Esophagus muscularis mucosa (tissue), 4 donors: ENCODE data around the gene STMN3. TPM values are rescaled to one million over a fixed set of nuclear protein-coding genes. Genes with fewer than 3 reads are reported as not detected.
"Not testable (repeated sequence)": the region's sequence is repeated elsewhere in the genome, so short reads cannot be mapped to it uniquely, and the experiment has no call there.

Source experiments
- DNase-seq: peaks from one replicate; pipeline ENCODE4 v3.0.0-alpha.2; 2017; ENCODE audit errors: extremely low spot score
- H3K27ac ChIP-seq, 4 donors: fragments of 200-600 bp; sonication (generic); replicated peaks in 1 of 4; 1 replicate in 3 of 4; 2 replicates in 1 of 4; pipeline ENCODE4 v1.5.1; 2016 to 2019; ENCODE audit warnings: mild to moderate bottlenecking in 1 of 4
- H3K27me3 ChIP-seq, 4 donors: fragments of 200-600 bp; sonication (generic); one replicate each; pipeline versions ENCODE4 v1.5.1 to v1.6.0; 2016 to 2019
- H3K36me3 ChIP-seq, 4 donors: fragments of 200-600 bp; sonication (generic); one replicate each; pipeline ENCODE4 v1.5.1; 2016 to 2019
- H3K4me1 ChIP-seq, 4 donors: fragments of 200-600 bp; sonication (generic); one replicate each; pipeline ENCODE4 v1.5.1; 2016 to 2019
- H3K4me3 ChIP-seq, 4 donors: fragments of 200-600 bp; sonication (generic); 1 replicate in 2 of 4; 2 replicates in 2 of 4; pipeline ENCODE4 v1.5.1; 2016 to 2019; ENCODE audit warnings: mild to moderate bottlenecking in 4 of 4, moderate library complexity in 1 of 4
- H3K9me3 ChIP-seq, 4 donors: fragments of 200-600 bp; sonication (generic); 1 replicate in 3 of 4; 2 replicates in 1 of 4; pipeline ENCODE4 v1.5.1; 2016 to 2019
- CTCF ChIP-seq, 3 experiments: fragments of 200-600 bp in 2 of 3; fragments of 450-650 bp in 1 of 3; sonication (generic) in 2 of 3; IDR thresholded peaks; one replicate each; pipeline ENCODE4 v1.5.1; 2017 to 2019; ENCODE audit warnings: antibody characterized with exemption in 3 of 3, mild to moderate bottlenecking in 2 of 3, moderate library complexity in 1 of 3
- EP300 ChIP-seq: sonication (generic); formaldehyde crosslinking; IDR thresholded peaks from one replicate; pipeline ENCODE4 v1.6.1; 2017; ENCODE audit warnings: antibody characterized with exemption
- POLR2A ChIP-seq: fragments of 450-650 bp; IDR thresholded peaks from one replicate; pipeline ENCODE4 v1.6.1; 2017; ENCODE audit warnings: antibody characterized with exemption, moderate library complexity, mild to moderate bottlenecking, low read depth
- POLR2AphosphoS5 ChIP-seq, 2 donors: sonication (generic); formaldehyde crosslinking; IDR thresholded peaks; one replicate each; pipeline ENCODE4 v1.6.1; 2017; ENCODE audit warnings: antibody characterized with exemption in 2 of 2
- WGBS: methylation state at CpG from one replicate; pipeline ENCODE4 v1.1.5; 2018; 5-methylcytosine and 5-hydroxymethylcytosine counted together
- intact Hi-C: fragments of 100-400 bp; cut with DNase I; formaldehyde crosslinking; loops from one replicate; pipeline ENCODE4 v1.15.1; 2023
- total RNA-seq, 4 donors: library from RNA; depleted of rRNA; stranded (reverse); fragments of >200 nt; gene quantifications; one replicate each; pipeline versions ENCODE4 v1.1.0 to v1.2.1, GENCODE V29; 2016

The STMN3 gene
- total RNA-seq, 4 donors from 2014 or later = 13.3 to 47.4 (median 28.9) TPM

GRCh38 chr20:63602321-63602720, 50.9 kb downstream of the STMN3 start:
- no peaks in the 10 kb centered on the region for H3K27me3 ChIP-seq
- no peak for DNase-seq
- intact Hi-C loops = no loop called here
- WGBS = 72% methylated on average over 2 of the region's 3 CpGs
- H3K4me3 ChIP-seq = no peak overlapping the region
- no peaks in the 10 kb centered on the region for H3K4me1 ChIP-seq
- TF ChIP-seq POLR2AphosphoS5 (IDR thresholded peaks at IDR 0.05) = no peak
- no peak for TF ChIP-seq POLR2A
- no peak for TF ChIP-seq EP300
- TF ChIP-seq CTCF (IDR thresholded peaks at IDR 0.05) = no peak
- H3K27ac ChIP-seq = no peak overlapping the region
- H3K9me3 ChIP-seq = no peaks in the 10 kb centered on the region
- peaks cover 23 to 74% (median 66%) of the 10 kb centered on the region in 4 donors for H3K36me3 ChIP-seq

GRCh38 chr20:63601679-63602078, 51.5 kb downstream of the STMN3 start:
- H3K4me3 ChIP-seq, H3K4me1 ChIP-seq, intact Hi-C loops, H3K27ac ChIP-seq, H3K27me3 ChIP-seq, DNase-seq, H3K9me3 ChIP-seq: not testable (repeated sequence)
- WGBS = 83% methylated on average over 7 of the region's 8 CpGs
- H3K36me3 ChIP-seq = peaks cover 23 to 76% (median 71%) of the 10 kb centered on the region in 4 donors

GRCh38 chr20:63599396-63600050, 53.7 kb downstream of the STMN3 start:
- no peaks in the 10 kb centered on the region for H3K9me3 ChIP-seq
- peaks cover 0 to 2% (median 0%) of the 10 kb centered on the region in 4 donors for H3K4me1 ChIP-seq
- peaks cover 22 to 93% (median 89%) of the 10 kb centered on the region in 4 donors for H3K36me3 ChIP-seq
- no peak overlapping the region for H3K27ac ChIP-seq
- 93% methylated on average over 27 of the region's 27 CpGs for WGBS
- no peaks in the 10 kb centered on the region for H3K27me3 ChIP-seq
- intact Hi-C loops = no loop called here
- no peak overlapping the region for H3K4me3 ChIP-seq
- no peak for DNase-seq
- TF ChIP-seq POLR2A (no peak), CTCF (IDR thresholded peaks at IDR 0.05) (no peak), POLR2AphosphoS5 (IDR thresholded peaks at IDR 0.05) (no peak), EP300 (no peak)

GRCh38 chr20:63598479-63599395, 54.5 kb downstream of the STMN3 start:
- H3K9me3 ChIP-seq = no peaks in the 10 kb centered on the region
- intact Hi-C loops = no loop called here
- peaks cover 0 to 10% (median 0%) of the 10 kb centered on the region in 4 donors for H3K4me1 ChIP-seq
- no peaks in the 10 kb centered on the region for H3K27me3 ChIP-seq
- no peak for DNase-seq
- H3K4me3 ChIP-seq = no peak overlapping the region
- TF ChIP-seq POLR2A (no peak), EP300 (no peak)
- 94% methylated on average over 33 of the region's 33 CpGs for WGBS
- H3K27ac ChIP-seq = no peak overlapping the region
- peaks cover 19 to 96% (median 91%) of the 10 kb centered on the region in 4 donors for H3K36me3 ChIP-seq

- H3K4me3 ChIP-seq = no peak overlapping the region
- H3K9me3 ChIP-seq = no peaks in the 10 kb centered on the region
- intact Hi-C loops = no loop called here
- H3K36me3 ChIP-seq = peaks cover 17 to 98% (median 91%) of the 10 kb centered on the region in 4 donors
- H3K4me1 ChIP-seq = peaks cover 0 to 11% (median 0%) of the 10 kb centered on the region in 4 donors
- no peaks in the 10 kb centered on the region for H3K27me3 ChIP-seq
- WGBS = 85% methylated on average over 22 of the region's 23 CpGs
- TF ChIP-seq CTCF (IDR thresholded peaks at IDR 0.05) (no peak), POLR2AphosphoS5 (IDR thresholded peaks at IDR 0.05) (no peak), POLR2A (no peak), EP300 (no peak)
- no peak for DNase-seq
- H3K27ac ChIP-seq = no peak overlapping the region
Measured at GRCh38 chr20:63597651-63598478, 55.4 kb downstream of the STMN3 start.
